HG03025 (cell line): ENCODE measurements around the gene ITGA8.
A peak's percentile ranks its signal among the peaks of the same experiment; 100 is the strongest.
"Not testable (repeated sequence)": the region's sequence is repeated elsewhere in the genome, so short reads cannot be mapped to it uniquely, and the experiment has no call there.

ENCODE experiments used
- ATAC-seq: cut with Tn5 transposase; IDR thresholded peaks from one replicate; pipeline ENCODE4 v1.9.1; 2021; ENCODE audit warnings: mild to moderate bottlenecking, moderate library complexity; ENCODE audit not compliant: unreplicated experiment, low FRiP score

ITGA8 gene

GRCh38 chr10:15719899-15720634, at the start of gene ITGA8:
Gene ITGA8 (minus strand): TSS chr10:15719922. CDS start chr10:15719771, 151 bp downstream.
- ATAC-seq, result no peak

- ATAC-seq, result no peak
These were observed 45.3 kb upstream of the ITGA8 start for GRCh38 chr10:15764892-15765454.

GRCh38 chr10:15763006-15763405, 43.3 kb upstream of the ITGA8 start:
- no peak for ATAC-seq

GRCh38 chr10:15762239-15762638, 42.5 kb upstream of the ITGA8 start:
- ATAC-seq, result not testable (repeated sequence)

GRCh38 chr10:15761224-15761623, 41.5 kb upstream of the ITGA8 start:
- not testable (repeated sequence) for ATAC-seq

- no peak for ATAC-seq
These were observed 41.0 kb upstream of the ITGA8 start for GRCh38 chr10:15760681-15761080.

GRCh38 chr10:15759265-15759664, 39.5 kb upstream of the ITGA8 start:
- no peak for ATAC-seq

GRCh38 chr10:15758618-15759017, 38.9 kb upstream of the ITGA8 start:
- no peak for ATAC-seq

GRCh38 chr10:15754937-15755336, 35.2 kb upstream of the ITGA8 start:
- no peak for ATAC-seq

GRCh38 chr10:15751046-15751445, 31.3 kb upstream of the ITGA8 start:
- ATAC-seq, result no peak

- ATAC-seq, result no peak
These were observed 28.4 kb upstream of the ITGA8 start for GRCh38 chr10:15748126-15748525.

- ATAC-seq, result no peak
These were observed 27.9 kb upstream of the ITGA8 start for GRCh38 chr10:15747632-15748031.

- no peak for ATAC-seq
These were observed 26.0 kb upstream of the ITGA8 start for GRCh38 chr10:15745751-15746150.

- ATAC-seq, result peak; percentile 76
These were observed 24.6 kb upstream of the ITGA8 start for GRCh38 chr10:15744217-15744865.

- no peak for ATAC-seq
These were observed 23.7 kb upstream of the ITGA8 start for GRCh38 chr10:15743443-15743842.

GRCh38 chr10:15742836-15743235, 23.1 kb upstream of the ITGA8 start:
- no peak for ATAC-seq

- no peak for ATAC-seq
These were observed 22.4 kb upstream of the ITGA8 start for GRCh38 chr10:15742102-15742501.

GRCh38 chr10:15741581-15741980, 21.9 kb upstream of the ITGA8 start:
- no peak for ATAC-seq

GRCh38 chr10:15740261-15740660, 20.5 kb upstream of the ITGA8 start:
- ATAC-seq, result no peak

GRCh38 chr10:15739254-15739970, 19.7 kb upstream of the ITGA8 start:
- no peak for ATAC-seq

- ATAC-seq, result no peak
These were observed 18.7 kb upstream of the ITGA8 start for GRCh38 chr10:15738270-15738925.
